ENCODE results near the gene GRP.

GRP gene

GRCh38 chr18:59231877-59232276 lies 11.9 kb downstream of the GRP start:
- no peak for TF ChIP-seq SIN3A (IDR thresholded peaks at IDR 0.05; ENCODE audit: borderline replicate concordance, insufficient read depth, low read length)
- TF ChIP-seq REST (IDR thresholded peaks at IDR 0.05; ENCODE audit: insufficient read depth in 1 of 2, low read depth in 2 of 2, low read length in 2 of 2) = no peak
- TF ChIP-seq POLR2AphosphoS5 (IDR thresholded peaks at IDR 0.05; ENCODE audit: low read depth, low read length) = no peak
- no peak for TF ChIP-seq TAF1 (IDR thresholded peaks at IDR 0.05; ENCODE audit: borderline replicate concordance, insufficient read depth, low read length)
- TF ChIP-seq FOXP2 (optimal IDR thresholded peaks at IDR 0.05; ENCODE audit: borderline replicate concordance, extremely low read depth, extremely low read length, insufficient read depth) = no peak

GRCh38 chr18:59232309-59233016 lies 12.5 kb downstream of the GRP start:
- TF ChIP-seq TAF1 (IDR thresholded peaks at IDR 0.05; ENCODE audit: borderline replicate concordance, insufficient read depth, low read length) (no peak), REST (IDR thresholded peaks at IDR 0.05; ENCODE audit: insufficient read depth in 1 of 2, low read depth in 2 of 2, low read length in 2 of 2) (no peak), FOXP2 (optimal IDR thresholded peaks at IDR 0.05; ENCODE audit: borderline replicate concordance, extremely low read depth, extremely low read length, insufficient read depth) (no peak), POLR2AphosphoS5 (IDR thresholded peaks at IDR 0.05; ENCODE audit: low read depth, low read length) (no peak), SIN3A (IDR thresholded peaks at IDR 0.05; ENCODE audit: borderline replicate concordance, insufficient read depth, low read length) (no peak)

GRCh38 chr18:59233017-59233410 lies 13.1 kb downstream of the GRP start:
- no peak for TF ChIP-seq SIN3A (IDR thresholded peaks at IDR 0.05; ENCODE audit: borderline replicate concordance, insufficient read depth, low read length)
- TF ChIP-seq POLR2AphosphoS5 (IDR thresholded peaks at IDR 0.05; ENCODE audit: low read depth, low read length) = no peak
- TF ChIP-seq REST (IDR thresholded peaks at IDR 0.05; ENCODE audit: insufficient read depth in 1 of 2, low read depth in 2 of 2, low read length in 2 of 2) = no peak
- TF ChIP-seq FOXP2 (optimal IDR thresholded peaks at IDR 0.05; ENCODE audit: borderline replicate concordance, extremely low read depth, extremely low read length, insufficient read depth) = no peak
- no peak for TF ChIP-seq TAF1 (IDR thresholded peaks at IDR 0.05; ENCODE audit: borderline replicate concordance, insufficient read depth, low read length)

- TF ChIP-seq FOXP2 (optimal IDR thresholded peaks at IDR 0.05; ENCODE audit: borderline replicate concordance, extremely low read depth, extremely low read length, insufficient read depth) (no peak), SIN3A (IDR thresholded peaks at IDR 0.05; ENCODE audit: borderline replicate concordance, insufficient read depth, low read length) (no peak), POLR2AphosphoS5 (IDR thresholded peaks at IDR 0.05; ENCODE audit: low read depth, low read length) (no peak), TAF1 (IDR thresholded peaks at IDR 0.05; ENCODE audit: borderline replicate concordance, insufficient read depth, low read length) (no peak), REST (IDR thresholded peaks at IDR 0.05; ENCODE audit: insufficient read depth in 1 of 2, low read depth in 2 of 2, low read length in 2 of 2) (no peak)
These were observed 18.4 kb downstream of the GRP start for GRCh38 chr18:59238385-59238784.

Measured in PFSK-1 (cell line).